HG03175 (cell line): ENCODE data around the gene KRT86.
"Not testable (repeated sequence)": the region's sequence is repeated elsewhere in the genome, so short reads cannot be mapped to it uniquely, and the experiment has no call there.

Experiments used
- ATAC-seq: cut with Tn5 transposase; IDR thresholded peaks from one replicate; pipeline ENCODE4 v1.9.1; 2021; ENCODE audit warnings: mild to moderate bottlenecking, moderate library complexity; ENCODE audit not compliant: unreplicated experiment

Gene KRT86

DNA sequence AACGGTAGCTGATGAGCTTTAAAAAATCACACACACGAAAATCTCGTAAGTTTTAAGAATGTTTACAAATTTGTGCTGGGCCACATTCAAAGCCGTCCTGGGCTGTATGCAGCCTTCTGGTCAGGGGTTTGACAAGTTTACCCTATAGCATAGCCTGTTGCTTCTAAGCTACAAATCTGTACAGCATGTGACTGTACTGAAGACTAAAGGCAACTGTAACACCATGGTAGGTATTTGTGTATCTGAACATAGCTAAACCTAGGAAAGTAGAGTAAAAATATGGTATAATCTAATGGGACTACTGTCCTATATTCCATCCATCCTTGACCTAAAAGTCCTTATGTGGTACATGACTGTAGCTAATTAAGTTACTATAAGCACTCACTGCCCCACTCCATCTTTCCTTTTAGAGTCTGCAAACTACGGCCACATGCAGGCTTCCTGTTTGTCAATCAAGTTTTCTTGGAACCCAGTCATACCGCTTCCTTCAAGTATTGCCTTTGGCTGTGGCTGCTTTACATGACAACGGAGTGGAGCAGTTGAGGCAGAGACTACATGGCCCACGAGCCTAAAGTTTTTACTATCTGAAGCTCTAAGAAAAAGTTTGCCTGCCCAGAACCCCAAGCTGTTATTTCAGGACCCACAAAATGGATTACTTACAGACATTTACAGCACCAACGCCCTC is 22.9 kb upstream of the KRT86 start:
- no peak for ATAC-seq

DNA sequence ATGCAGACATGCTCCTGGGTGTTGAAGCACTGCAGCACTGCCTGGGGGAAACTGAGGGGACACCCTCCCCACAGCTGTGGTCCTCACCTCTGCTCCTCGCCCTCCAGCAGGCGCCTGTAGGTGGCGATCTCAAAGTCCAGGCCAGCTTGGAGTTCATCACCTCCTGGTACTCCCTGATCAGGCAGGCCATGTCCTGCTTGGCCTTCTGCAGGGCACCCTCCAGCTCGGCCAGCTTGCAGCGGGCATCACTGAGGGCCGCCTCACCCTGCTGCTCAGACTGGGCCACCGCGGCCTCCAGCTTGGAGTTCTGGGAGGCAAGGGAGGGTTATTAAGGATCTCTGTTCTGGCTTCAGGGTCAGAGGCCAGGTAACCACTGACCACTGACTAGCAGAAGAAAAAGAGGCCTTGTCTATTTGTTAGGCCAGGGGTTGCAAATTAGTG is 22.2 kb upstream of the KRT86 start:
- not testable (repeated sequence) for ATAC-seq

DNA sequence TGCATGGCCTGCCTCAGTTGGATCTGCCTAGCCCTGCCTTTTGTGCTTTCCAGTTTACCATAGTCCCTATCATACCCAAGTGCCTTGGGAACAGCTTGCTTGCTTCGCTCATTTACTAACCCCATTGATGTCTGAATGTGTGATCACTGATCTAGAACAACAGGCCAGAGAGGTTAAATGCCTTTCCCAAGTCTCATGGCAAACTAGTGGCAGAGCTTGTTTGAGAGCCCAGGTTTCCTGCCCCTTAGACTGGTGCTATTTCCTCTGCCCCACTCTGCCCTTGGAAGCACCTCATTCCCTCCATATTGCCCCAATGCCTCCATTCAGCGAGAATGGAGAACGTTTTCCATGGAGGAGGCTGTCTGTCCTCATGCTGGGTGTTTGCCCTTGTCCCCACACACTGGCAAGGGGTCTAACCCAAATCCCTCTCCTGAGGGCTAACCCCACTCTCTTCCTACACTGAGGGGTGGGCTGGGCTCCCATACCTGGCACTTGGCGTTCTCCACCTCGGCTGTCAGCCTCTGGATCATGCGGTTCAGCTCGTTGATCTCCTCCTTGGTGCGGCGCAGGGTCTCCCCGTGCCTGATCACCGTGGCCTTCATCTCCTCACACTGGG is 21.6 kb upstream of the KRT86 start:
- ATAC-seq = no peak

DNA sequence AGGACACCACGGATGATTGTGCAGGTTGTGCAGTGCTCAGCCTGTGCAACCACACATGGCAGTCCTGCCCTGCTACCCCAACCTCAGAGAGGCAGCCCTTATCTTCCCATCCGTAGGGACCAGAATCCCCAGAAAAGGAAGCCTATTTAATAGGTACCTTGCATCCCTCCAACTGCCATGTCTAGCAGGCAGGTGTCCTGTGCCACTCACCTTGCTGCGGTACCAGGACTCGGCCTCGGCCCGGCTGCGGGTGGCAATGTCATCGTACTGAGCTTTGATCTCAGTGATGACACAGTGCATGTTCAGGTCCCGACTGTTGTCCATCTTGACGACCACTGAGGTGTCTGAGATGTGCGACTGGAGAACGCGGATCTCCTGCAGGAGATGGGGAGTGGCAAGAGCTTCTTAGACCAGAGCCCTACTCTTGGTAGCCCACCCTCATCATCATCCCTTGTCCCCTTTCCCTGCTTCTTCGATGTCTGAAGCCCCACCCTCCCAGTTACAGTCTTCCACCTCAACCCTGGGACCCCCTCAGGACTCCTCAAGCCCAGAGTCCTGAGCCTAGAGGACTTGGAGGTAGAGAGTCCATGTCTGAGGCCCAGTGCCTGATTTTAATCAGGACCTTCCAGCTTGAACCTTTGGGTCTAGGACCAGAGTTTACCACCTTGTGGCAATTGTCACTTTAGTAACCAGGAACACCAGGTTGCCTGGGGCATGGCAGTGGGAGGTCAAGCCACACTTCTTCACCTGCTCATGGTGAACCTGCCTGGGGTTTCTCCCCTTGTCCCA is 20.9 kb upstream of the KRT86 start:
- no peak for ATAC-seq

DNA sequence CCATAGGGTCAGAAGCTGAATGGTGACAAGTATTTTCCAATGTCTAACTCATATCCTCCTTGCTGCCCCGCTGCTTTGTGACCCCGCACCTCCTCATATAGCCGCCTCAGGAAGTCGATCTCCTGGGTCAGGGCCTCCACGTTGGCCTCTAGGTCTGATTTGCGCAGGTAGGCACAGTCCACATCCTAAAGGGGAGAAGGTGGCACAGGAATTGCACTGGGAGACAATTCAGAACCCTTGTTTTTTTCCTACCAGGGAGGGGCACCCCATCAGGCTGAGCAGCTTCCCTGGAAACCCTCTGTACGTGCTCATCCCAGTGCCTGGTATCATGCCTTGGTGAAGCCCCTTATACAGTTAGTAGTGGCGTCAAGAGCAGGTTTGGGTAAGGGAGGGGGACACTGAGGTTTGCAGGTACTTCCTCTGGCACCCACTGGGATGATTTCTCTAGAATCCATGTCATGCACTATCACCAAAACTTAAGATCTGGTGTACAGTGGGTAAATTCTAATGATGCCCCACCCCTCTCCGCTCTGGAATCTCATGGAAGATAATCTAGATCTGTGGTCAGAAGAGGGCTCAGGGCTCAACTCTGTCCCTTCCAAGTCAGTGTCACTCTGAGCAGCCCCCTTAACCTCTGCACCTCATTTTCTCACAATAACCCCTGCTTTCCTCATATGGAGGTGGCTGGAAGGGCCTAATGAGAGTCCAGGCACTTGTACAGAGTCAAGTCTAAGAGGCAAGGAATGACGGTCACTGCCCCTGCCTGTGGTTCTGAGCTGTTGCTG is 20.1 kb upstream of the KRT86 start:
- ATAC-seq = no peak

DNA sequence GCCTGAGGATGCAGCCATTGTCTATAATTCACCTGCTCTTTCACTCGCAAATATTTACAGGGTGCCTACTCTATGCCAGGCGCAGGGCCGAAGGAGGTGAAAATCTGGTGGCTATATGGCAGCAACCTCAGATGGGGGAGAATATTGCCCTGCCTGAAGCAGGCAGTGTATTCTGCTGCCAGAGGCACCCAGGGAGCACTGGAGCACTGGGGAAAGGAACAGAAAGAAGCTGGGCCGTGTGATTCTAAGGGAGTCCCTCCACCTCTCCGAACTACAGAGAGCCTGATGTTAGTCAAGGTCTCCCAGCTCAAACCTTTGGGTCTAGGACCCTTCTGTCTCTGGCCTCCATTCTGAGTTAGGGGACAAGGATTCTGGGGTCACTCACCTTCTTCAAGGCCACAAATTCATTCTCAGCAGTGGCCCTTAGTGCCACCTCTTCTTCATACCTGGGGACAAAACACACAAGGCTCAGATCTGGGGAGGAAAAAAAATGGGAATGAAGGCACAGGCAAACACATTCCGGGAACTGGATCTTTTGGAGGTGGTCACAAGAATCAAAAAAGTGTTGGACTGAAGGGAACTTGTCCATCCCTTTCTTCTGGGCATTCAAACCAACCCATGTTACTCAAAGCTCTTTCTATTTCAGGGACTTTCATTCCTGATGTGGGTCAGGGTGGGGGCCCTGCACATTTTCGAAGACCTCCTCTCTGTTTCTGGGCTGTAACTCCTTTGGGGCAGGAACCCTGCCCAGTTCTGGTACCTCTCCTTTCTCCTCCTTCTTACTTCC is 19.3 kb upstream of the KRT86 start:
- no peak for ATAC-seq

DNA sequence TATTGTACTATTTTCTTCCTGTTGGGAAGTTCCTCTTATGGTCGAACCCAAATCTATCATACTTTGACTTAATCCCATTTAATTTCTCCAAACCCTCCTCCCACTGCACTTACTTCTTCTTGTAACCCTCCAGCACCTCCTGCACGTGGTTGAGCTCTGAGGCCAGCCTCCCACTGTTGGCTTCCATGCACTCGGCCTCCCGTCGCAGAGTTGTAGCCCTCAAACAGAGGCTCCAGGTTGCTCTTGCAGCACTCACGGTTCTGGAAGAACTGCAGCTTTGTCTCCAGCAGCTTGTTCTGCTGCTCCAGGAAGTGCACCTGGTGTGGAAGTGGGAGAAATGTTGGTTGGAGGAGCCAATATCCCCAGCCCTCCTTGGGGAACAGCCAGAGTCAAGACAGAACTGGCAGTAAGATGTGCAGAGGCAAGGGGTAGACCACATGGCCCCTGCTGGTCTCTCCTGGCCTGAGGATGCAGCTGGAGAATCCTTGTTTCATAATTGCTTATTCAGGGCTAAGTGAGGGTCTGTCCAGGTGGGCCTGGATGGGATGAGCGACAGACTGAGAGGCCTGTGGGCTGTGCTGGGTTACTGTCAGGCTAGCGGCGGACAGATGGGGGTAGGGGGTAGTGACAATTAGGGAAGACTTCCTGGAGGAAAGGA is 18.4 kb upstream of the KRT86 start:
- ATAC-seq = no peak

DNA sequence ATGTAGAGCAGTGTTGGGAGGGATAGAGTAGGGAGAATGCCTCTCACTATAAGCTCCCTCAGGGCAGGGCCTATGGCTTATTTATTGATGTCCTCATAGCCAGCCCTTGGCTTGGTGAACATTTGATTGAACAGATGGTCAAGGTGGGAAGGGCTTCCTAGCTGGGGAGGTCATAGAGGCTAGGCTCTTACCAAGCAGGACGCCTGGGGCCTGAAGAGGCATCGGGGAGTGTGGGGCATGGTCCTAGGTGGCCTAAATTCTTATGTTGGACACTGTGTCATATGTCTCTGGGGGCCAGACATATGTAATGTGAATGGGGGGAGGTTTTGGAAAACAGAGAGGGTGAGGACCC is 17.9 kb upstream of the KRT86 start:
- ATAC-seq = no peak

DNA sequence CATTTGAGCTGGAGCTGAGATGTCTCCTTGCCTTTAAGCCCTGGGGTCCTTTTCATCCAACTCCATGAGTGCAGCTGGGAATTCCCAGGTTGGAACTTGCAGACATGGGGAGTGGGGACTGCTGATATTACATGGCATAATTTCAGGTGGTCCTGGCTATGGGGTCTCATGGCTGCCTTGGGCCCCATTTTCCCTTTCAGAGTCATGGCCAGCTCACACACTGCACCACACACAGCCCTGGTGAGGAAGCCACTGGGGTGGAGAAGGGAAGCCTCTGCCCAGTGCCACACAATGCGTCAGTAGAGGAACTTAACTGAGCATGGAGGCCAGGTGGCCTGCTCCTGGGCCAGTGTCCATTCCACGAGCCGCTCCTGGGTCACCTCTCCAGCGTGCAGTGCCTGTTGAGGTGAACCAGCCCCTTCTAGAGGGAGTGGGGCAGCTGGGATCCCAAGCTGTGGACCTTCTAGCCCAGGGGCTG is 17.3 kb upstream of the KRT86 start:
- no peak for ATAC-seq

DNA sequence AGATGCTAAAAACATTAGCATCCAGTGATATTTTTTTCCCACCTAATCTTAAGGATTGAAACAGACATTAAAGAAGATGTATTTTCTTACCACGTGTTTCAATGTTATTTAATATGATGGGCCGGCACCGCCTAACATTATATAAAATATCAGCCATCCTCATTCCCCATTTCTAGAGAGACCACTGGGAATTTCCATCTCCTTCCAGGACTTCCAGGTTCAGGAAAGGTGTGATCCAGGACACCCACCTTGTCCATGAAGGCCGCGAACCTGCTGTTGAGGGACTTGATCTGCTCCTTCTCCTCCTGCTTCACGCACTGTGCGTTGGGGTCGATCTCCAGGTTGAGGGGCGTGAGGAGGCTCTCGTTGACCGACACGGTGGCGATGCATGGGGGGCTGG is 16.5 kb upstream of the KRT86 start:
- ATAC-seq = not testable (repeated sequence)

DNA sequence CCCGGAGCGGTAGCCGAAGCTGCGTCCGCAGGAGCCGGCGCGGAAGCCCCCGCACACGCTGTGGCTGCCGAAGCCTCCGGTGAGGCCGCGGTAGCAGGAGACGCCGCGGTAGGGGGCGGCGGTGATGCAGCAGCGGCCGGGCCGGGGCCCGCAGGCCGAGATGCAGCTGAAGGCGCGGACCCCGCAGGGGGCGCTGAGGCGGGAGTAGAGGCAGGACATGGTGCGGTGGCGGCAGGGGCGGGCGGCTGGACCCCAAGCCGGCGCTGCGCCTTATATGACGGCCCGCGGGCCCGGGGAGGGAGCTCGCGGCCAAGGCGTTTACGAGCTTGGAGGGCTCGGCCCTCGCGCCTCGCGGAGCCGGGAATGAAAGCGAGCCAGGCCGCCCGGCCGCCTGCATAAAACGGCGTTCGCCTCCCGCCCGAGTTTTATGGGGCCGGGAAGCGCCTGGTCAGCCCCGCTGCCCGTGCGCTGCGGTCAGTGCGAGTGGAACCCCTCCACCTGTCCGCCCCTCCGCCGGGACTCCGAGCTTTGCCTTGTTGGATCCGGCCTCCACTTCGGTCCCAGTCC is 16.0 kb upstream of the KRT86 start:
- no peak for ATAC-seq

DNA sequence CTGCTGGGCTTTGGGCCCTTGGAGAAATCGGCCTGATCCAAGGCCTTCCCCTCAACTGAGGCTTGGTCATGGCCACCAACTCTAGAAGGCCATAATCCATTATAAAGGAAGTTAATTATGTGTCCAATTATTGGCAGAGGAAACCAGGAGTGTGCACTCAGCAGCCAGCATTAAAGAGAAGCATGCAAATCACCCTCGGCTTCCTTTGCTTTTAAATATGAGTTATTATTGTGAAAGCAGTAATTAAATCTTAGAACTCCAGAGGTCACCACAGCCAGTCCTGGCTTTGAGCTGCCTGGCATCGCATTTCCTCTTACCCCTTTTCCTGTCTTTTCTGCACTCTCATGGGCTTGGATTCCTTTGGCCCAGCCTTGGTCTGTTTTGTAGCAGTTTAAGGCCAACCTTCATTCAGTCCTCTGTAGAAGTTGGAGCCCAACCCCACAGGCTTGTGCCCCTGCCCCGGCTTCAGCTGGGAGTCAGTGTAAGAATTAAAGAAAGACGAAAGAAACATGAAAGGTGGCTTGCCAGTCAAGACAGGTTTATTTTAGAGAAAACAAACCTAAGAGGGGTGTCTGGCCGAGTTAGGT is 14.7 kb upstream of the KRT86 start:
- ATAC-seq = no peak

DNA sequence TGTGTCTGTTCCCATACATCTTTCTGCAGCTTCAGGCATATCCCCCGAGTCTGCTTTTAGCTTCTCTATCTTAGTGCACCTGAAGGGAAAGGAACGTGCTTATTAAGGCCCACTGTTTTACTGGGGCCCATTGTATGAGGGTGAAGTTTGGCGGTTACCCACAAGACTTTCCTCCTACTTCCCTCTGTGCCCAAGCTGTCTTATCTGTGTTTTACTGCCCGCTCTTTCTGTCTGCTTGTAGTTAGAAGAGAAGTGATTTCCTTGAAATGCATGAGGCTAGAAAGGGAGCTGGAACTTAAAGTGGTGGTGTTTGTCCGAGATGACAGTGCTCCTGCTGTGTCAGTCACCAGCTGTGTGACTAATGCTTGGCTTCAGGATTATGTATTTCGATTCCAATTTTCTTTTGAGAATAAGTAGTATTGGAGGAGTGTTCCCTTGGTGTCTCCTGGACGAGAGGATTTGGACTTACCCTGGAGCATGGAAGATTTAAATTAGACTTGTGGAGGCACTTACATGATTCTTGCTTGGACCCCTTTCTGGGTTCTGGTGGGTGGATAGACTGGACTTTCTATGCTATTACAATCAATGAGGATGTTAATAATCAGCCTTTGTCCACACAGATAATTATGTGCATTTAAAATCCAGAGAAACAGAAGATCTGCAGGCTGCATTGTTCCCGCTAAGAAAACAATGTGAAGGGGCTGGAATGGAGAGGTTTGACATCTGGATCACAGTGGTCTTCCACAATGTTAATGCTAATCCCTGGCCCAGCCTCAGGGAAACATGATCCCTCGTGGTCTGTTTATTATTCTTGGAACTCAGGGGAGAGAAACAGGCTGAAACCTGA is 13.9 kb upstream of the KRT86 start:
- ATAC-seq = no peak

DNA sequence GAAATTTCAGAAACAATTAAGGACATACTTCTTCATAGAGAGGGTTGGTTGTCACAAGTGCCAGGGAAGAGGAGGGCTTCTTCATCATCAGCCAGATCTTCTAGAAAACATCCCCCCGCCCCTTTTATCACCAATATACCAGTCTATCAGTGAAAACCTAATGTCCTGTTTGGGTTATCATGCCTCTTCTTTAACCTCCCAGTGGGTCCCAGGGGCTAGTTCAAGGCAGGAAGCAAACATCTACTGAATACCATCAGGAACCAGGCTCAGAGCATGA is 13.3 kb upstream of the KRT86 start:
- no peak for ATAC-seq

DNA sequence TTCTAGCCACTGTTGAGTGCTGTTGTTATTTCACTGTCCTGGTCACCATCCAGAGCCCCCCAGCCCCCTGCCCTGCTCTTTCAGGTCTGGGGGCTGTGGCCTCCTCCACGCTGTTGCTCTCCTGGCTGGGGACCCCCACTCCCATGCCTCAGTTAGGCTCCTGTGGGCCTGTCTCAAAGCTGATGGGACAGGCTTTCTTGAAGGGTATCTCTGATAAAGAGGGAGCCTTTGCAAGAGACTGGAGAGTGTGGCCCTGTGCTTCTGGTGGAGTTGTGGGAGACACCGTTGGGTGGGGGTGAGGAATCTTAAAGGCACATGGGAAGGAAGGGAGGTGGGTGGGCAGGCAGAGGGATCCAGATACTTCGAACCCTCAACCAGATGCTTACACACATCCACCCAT is 12.2 kb upstream of the KRT86 start:
- ATAC-seq = no peak

DNA sequence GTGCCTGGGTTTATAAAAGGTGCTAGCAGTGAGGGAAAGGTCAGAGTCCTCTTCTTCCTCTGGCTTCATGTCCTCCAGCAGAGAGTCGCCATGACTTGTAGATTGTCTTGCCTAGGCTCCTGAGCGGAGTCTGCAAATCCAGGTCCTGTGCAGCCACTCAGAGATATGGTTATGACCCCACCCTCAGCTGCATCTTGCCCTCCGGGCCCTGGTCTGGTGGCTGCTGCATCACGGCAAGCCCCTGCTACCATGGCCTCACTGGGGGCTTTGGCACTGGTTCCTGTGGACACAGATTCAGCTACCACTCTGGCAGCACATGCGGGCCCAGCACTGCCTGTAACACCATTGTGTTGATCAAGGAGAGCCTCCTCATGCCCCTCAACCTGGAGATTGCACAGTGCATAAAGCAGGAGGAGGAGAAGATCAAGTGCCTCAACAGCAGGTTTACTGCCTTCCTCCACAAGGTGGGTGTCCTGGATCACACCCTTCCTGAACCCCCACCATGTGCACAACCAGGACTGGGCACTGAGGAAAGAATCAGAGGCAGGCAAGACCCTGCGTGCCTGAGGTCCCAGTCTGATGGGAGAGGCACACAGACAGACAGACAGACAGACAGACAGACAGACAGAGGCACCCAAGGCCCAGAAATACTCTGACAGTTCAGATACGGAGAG is 10.5 kb upstream of the KRT86 start:
- ATAC-seq = no peak

DNA sequence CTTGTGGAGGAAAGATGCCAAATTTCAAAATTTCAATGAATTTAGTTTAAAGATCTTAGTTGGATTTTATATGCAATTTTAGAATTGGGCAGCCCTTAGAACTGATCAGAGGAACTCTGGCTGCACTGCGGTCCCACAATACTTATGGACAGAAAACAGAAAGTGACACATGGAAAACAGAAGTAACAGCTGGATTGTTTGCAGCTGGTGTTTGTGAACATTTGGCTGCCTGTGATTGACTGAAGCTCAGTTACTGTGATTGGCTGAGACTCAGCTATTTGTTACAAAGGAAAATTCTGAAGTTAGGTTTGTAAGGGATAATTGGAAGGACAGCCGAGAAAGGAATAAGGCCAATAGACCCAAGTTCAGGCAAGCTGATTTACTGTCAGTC is 10.0 kb upstream of the KRT86 start:
- ATAC-seq = no peak

DNA sequence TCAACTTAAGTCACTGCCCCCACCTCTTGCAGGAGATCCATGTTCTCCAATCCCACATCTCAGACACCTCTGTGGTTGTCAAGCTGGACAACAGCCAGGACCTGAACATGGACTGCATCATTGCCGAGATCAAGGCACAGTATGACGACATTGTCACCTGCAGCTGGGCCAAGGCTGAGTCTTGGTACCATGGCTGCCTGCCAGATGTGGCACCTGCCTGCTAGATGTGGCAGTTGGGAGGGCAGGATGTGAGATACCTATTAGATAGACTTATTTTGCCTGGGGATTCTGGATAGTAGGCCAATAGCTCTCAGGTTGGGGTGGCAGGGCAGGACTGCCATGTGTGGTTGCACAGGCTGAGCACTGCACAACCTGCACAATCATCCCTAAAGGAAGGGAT is 7.9 kb upstream of the KRT86 start:
- no peak for ATAC-seq
